Keratinocyte (primary cell): Measurements from ENCODE around the gene HOXC4. TPM values are rescaled to one million over a fixed set of nuclear protein-coding genes. Genes with fewer than 3 reads are reported as not detected.

Experiments
- DNase-seq: peaks from one replicate; pipeline ENCODE4 v3.0.0-alpha.2; 2011; ENCODE audit warnings: low read depth, missing footprints, low spot score
- FAIRE-seq: peaks from 2 replicates; lab custom pipeline; 2011; peaks lifted over from hg19 to GRCh38; lab: Jason Lieb, UNC
- H2AFZ ChIP-seq: 2 replicates; pipeline ENCODE4 v1.6.0; 2012; ENCODE audit warnings: low read length, control low read depth, inconsistent platforms; ENCODE audit not compliant: control insufficient read depth
- H3K27ac ChIP-seq: 2 replicates; pipeline ENCODE4 v1.5.1; 2011; ENCODE audit warnings: low read length; ENCODE audit not compliant: control insufficient read depth, insufficient read depth
- H3K27me3 ChIP-seq: 3 replicates; pipeline ENCODE4 v1.6.0; 2011; ENCODE audit warnings: low read length; ENCODE audit not compliant: control insufficient read depth, insufficient read depth; ENCODE audit errors: extremely low read depth
- H3K36me3 ChIP-seq, 2 experiments: 2 replicates in 1 of 2; 3 replicates in 1 of 2; pipeline ENCODE4 v1.5.1; 2011; ENCODE audit warnings: low read length in 2 of 2, mild to moderate bottlenecking in 1 of 2; ENCODE audit not compliant: control insufficient read depth in 2 of 2, insufficient read depth in 2 of 2; ENCODE audit errors: extremely low read depth in 1 of 2
- H3K4me1 ChIP-seq: 3 replicates; pipeline ENCODE4 v1.5.1; 2011; ENCODE audit warnings: low read length; ENCODE audit not compliant: control insufficient read depth, insufficient read depth; ENCODE audit errors: extremely low read depth
- H3K4me2 ChIP-seq: 3 replicates; pipeline ENCODE4 v1.6.0; 2011; ENCODE audit warnings: low read depth, low read length; ENCODE audit not compliant: control insufficient read depth, insufficient read depth; ENCODE audit errors: extremely low read depth
- H3K4me3 ChIP-seq, 3 experiments: fragments of 200-600 bp in 1 of 3; sonication (generic) in 1 of 3; 2 replicates in 2 of 3; 3 replicates in 1 of 3; pipeline ENCODE4 v1.5.1; 2011 to 2016; ENCODE audit warnings: low read length in 3 of 3, mild to moderate bottlenecking in 3 of 3, control low read depth in 2 of 3, inconsistent platforms in 1 of 3, low read depth in 1 of 3, mixed read lengths in 1 of 3, mixed run types in 1 of 3, moderate library complexity in 1 of 3; ENCODE audit not compliant: control insufficient read depth in 2 of 3, insufficient read depth in 2 of 3; ENCODE audit errors: extremely low read depth in 1 of 3
- H3K79me2 ChIP-seq: 2 replicates; pipeline ENCODE4 v1.6.0; 2012; ENCODE audit warnings: low read length; ENCODE audit not compliant: control insufficient read depth, insufficient read depth
- H3K9ac ChIP-seq: 3 replicates; pipeline ENCODE4 v1.6.0; 2011; ENCODE audit warnings: low read length; ENCODE audit not compliant: control insufficient read depth, insufficient read depth; ENCODE audit errors: extremely low read depth
- H3K9me1 ChIP-seq: 3 replicates; pipeline ENCODE4 v1.6.0; 2011; ENCODE audit warnings: low read length; ENCODE audit not compliant: control insufficient read depth, insufficient read depth; ENCODE audit errors: extremely low read depth
- H3K9me3 ChIP-seq: 2 replicates; pipeline ENCODE4 v1.5.1; 2012; ENCODE audit warnings: low read depth, low read length; ENCODE audit not compliant: control insufficient read depth
- H4K20me1 ChIP-seq: 3 replicates; pipeline ENCODE4 v1.6.0; 2011; ENCODE audit warnings: low read length; ENCODE audit not compliant: control insufficient read depth, insufficient read depth; ENCODE audit errors: extremely low read depth
- CTCF ChIP-seq, 3 experiments: IDR thresholded peaks in 1 of 3; conservative IDR thresholded peaks in 1 of 3; optimal IDR thresholded peaks in 1 of 3; 2 replicates in 2 of 3; 3 replicates in 1 of 3; pipeline versions ENCODE3 to v1.5.1; 2011; ENCODE audit warnings: low read length in 3 of 3, mild to moderate bottlenecking in 3 of 3, moderate library complexity in 2 of 3, control low read depth in 1 of 3, inconsistent platforms in 1 of 3; ENCODE audit not compliant: insufficient read depth in 2 of 3; ENCODE audit errors: extremely low read depth in 1 of 3
- EZH2 ChIP-seq: IDR thresholded peaks from one replicate; pipeline ENCODE4 v1.6.1; 2012; ENCODE audit warnings: inconsistent platforms, mild to moderate bottlenecking, low read length, moderate library complexity
- dilution Hi-C: fragments of 300-500 bp; cut with MboI; formaldehyde crosslinking; loops from one replicate; pipeline ENCODE4 v1.7.0; 2020; ENCODE audit warnings: low sequenced_read_pairs; ENCODE audit not compliant: extremely low pct_ligation_motif_present
- polyA plus RNA-seq, 5 experiments: library from polyadenylated mRNA; depleted of rRNA in 3 of 5; stranded (reverse) in 3 of 5; stranded (forward) in 1 of 5; unstranded in 1 of 5; fragments of >200 nt; gene quantifications; 1 replicate in 1 of 5; 2 replicates in 3 of 5; 3 replicates in 1 of 5; pipeline versions ENCODE4 v1.2.1 to v1.2.3, GENCODE V29; 2011 to 2012; ENCODE audit warnings: missing spikeins in 2 of 5, low read depth in 1 of 5, low replicate concordance in 1 of 5

HOXC4 gene
- polyA plus RNA-seq, 1 donor (not counting 4 experiments of a cell fraction or from before 2014, with no cell fraction given): 1.8 TPM

DNA sequence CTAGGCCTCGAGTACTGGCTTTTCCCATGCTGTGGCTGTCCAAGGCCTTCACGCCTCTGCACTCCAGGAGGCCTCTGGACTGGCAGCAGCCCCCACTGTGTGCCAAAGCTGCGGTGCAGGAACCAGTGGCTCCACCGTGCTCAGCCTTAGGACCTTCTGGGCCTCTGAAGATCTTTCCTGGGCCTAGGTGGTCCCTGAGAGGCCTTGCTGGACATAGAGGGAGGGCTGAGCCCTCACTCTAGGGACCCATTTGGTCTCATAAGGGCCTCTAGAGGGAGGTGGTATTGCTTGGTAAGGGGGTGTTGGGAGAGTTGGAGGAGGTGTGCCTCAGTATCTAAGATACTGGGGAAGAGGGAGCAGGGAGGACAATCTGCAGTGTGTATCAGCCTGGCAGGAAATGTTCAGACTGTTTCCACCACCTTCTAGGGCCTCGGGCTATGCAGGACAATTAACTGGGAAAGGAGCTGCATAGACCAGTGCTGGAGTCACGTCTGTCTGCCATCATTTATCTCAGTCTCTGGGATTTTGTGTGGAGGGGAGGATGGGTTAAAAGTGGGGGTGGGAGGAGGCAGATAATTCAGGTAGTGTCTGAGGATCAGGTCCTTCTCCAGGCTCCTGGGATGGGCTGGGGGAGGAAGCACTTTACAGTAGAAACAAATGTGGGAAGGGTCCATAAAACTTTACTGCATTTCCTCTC lies 17.9 kb upstream of the HOXC4 start:
- Histone ChIP-seq H3K27me3 (peaks cover 3% of the 10 kb centered on the region), H3K9ac (no peak overlapping the region), H3K9me1 (no peaks in the 10 kb centered on the region), H4K20me1 (no peaks in the 10 kb centered on the region), H3K4me3 (no peak overlapping the region), H3K36me3 (no peaks in the 10 kb centered on the region), H3K27ac (no peak overlapping the region), H2AFZ (no peak overlapping the region), H3K4me1 (peaks cover 39% of the 10 kb centered on the region), H3K4me2 (no peak overlapping the region), H3K79me2 (no peaks in the 10 kb centered on the region), H3K9me3 (no peaks in the 10 kb centered on the region)
- TF ChIP-seq CTCF (optimal IDR thresholded peaks at IDR 0.05 in 1 of 3, IDR thresholded peaks at IDR 0.05 in 1 of 3, conservative IDR thresholded peaks at IDR 0.05 in 1 of 3; ENCODE audit: extremely low read depth in 1 of 3, insufficient read depth in 2 of 3, low read length in 3 of 3) (no peak), EZH2 (no peak)
- DNase-seq (no peak), FAIRE-seq (no peak)
- dilution Hi-C loops: no loop called here

- H3K79me2 ChIP-seq: no peaks in the 10 kb centered on the region
- peaks cover 39% of the 10 kb centered on the region for H3K4me1 ChIP-seq
- no peaks in the 10 kb centered on the region for H3K9me1 ChIP-seq
- DNase-seq: no peak
- no peaks in the 10 kb centered on the region for H4K20me1 ChIP-seq
- H3K9me3 ChIP-seq: no peaks in the 10 kb centered on the region
- TF ChIP-seq CTCF (optimal IDR thresholded peaks at IDR 0.05 in 1 of 3, IDR thresholded peaks at IDR 0.05 in 1 of 3, conservative IDR thresholded peaks at IDR 0.05 in 1 of 3; ENCODE audit: extremely low read depth in 1 of 3, insufficient read depth in 2 of 3, low read length in 3 of 3) (peak; percentile 70 to 79 (median 75)), EZH2 (no peak)
- H3K36me3 ChIP-seq: no peaks in the 10 kb centered on the region
- no peak overlapping the region for H3K4me3 ChIP-seq
- peak; percentile 91 for FAIRE-seq
- H3K27me3 ChIP-seq: peaks cover 3% of the 10 kb centered on the region
- H2AFZ ChIP-seq: no peak overlapping the region
- dilution Hi-C loops: no loop called here
- H3K4me2 ChIP-seq: peak overlapping the region; percentile 44
- H3K27ac ChIP-seq: no peak overlapping the region
- H3K9ac ChIP-seq: no peak overlapping the region
Observed at GRCh38 chr12:54036620-54037359, 16.8 kb upstream of the HOXC4 start.
